Endodermal cell (in vitro differentiated cells): Measurements from ENCODE around the gene KDM4F. TPM values are rescaled to one million over a fixed set of nuclear protein-coding genes. Genes with fewer than 3 reads are reported as not detected.
A peak's percentile ranks its signal among the peaks of the same experiment; 100 is the strongest.

Experiments
- DNase-seq: peaks from one replicate; pipeline ENCODE4 v3.0.0-alpha.2; 2017
- H3K27ac ChIP-seq: 2 replicates; pipeline ENCODE4 v1.5.1; 2013; ENCODE audit warnings: mild to moderate bottlenecking, low read depth, low read length, moderate library complexity
- H3K27me3 ChIP-seq: 2 replicates; pipeline ENCODE4 v1.6.1; 2013; ENCODE audit warnings: mild to moderate bottlenecking, low read length, moderate library complexity; ENCODE audit not compliant: insufficient read depth, control insufficient read depth, poor library complexity, severe bottlenecking
- H3K36me3 ChIP-seq: 2 replicates; pipeline ENCODE4 v1.7.0; 2013; ENCODE audit warnings: mild to moderate bottlenecking, low read length, moderate library complexity; ENCODE audit not compliant: control insufficient read depth, insufficient read depth
- H3K4me1 ChIP-seq: one replicate; pipeline ENCODE4 v1.7.0; 2013; ENCODE audit warnings: low read length; ENCODE audit not compliant: control insufficient read depth, insufficient read depth
- H3K4me3 ChIP-seq: 2 replicates; pipeline ENCODE4 v1.5.1; 2013; ENCODE audit warnings: mild to moderate bottlenecking, low read length, moderate library complexity
- H3K9ac ChIP-seq: 2 replicates; pipeline ENCODE4 v1.6.1; 2013; ENCODE audit warnings: mild to moderate bottlenecking, low read length, moderate library complexity; ENCODE audit not compliant: poor library complexity, severe bottlenecking; ENCODE audit errors: extremely low read depth
- H3K9me3 ChIP-seq: 2 replicates; pipeline ENCODE4 v1.6.1; 2013; ENCODE audit warnings: mild to moderate bottlenecking, low read length, moderate library complexity; ENCODE audit not compliant: control insufficient read depth
- H3K27ac Mint-ChIP-seq: 2 replicates; pipeline ENCODE4 v1.8.0; 2020; ENCODE audit warnings: mixed read lengths
- H3K27me3 Mint-ChIP-seq: 2 replicates; pipeline ENCODE4 v1.8.0; 2021; ENCODE audit warnings: mild to moderate bottlenecking, mixed read lengths; ENCODE audit not compliant: insufficient read depth
- H3K36me3 Mint-ChIP-seq: 2 replicates; pipeline ENCODE4 v1.8.0; 2020; ENCODE audit warnings: low read depth, mixed read lengths
- H3K4me1 Mint-ChIP-seq: 2 replicates; pipeline ENCODE4 v1.8.0; 2020; ENCODE audit warnings: mixed read lengths
- H3K4me3 Mint-ChIP-seq: 2 replicates; pipeline ENCODE4 v1.8.0; 2020; ENCODE audit warnings: mild to moderate bottlenecking, moderate library complexity, mixed read lengths
- H3K9me3 Mint-ChIP-seq: 2 replicates; pipeline ENCODE4 v1.8.0; 2020; ENCODE audit warnings: mild to moderate bottlenecking, mixed read lengths
- WGBS, 2 experiments: methylation state at CpG; one replicate each; pipeline versions ENCODE4 v1.1.5 to v1.1.7; 2013; ENCODE audit warnings: missing lambda C conversion rate in 2 of 2, mixed read lengths in 1 of 2; ENCODE audit not compliant: insufficient coverage in 1 of 2, insufficient read length in 1 of 2; 5-methylcytosine and 5-hydroxymethylcytosine counted together
- total RNA-seq, 2 donors: library from RNA; stranded (reverse); fragmentation: NEBNext Ultra II Directional in 1 of 2; extraction: Animal tissue kit (Norgen Biotek cat#: 25700) in 1 of 2; gene quantifications; 2 replicates in 1 of 2; 3 replicates in 1 of 2; pipeline ENCODE4 v1.2.1, GENCODE V29; 2021
- TF ChIP-seq, protein P1 (sequence below): fragments of 200-600 bp; sonication (generic); conservative IDR thresholded peaks from 2 replicates; pipeline ENCODE4 v1.5.0; 2021; ENCODE audit warnings: antibody characterized with exemption, mild to moderate bottlenecking

KDM4F gene
- total RNA-seq, 2 donors from 2014 or later, result not detected

DNA sequence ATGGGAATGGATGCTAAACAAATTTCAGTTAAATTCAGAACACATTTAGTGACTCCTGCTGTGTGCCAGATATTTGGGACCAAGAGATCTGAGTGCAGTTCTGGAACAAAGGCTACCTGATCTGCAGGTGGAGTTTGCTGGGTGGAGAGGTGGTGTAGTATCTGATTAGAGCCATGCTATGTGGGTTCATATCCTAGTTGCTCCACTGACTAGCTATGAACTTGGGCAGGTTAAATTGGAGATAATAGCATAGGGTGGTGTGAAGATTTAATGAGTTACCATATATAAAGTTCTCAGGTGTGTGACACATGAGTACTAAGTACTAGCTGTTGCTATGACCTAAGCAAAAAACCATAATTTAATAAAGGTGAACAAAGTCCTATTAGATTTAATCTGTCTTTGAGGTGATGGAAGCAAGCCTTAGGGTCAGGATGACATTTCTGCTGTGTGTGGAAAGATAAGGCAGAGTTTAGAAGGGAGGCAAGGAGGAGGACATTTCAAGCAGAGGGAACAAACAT, 42.5 kb downstream of the KDM4F start:
- Histone ChIP-seq H3K9ac (no peak overlapping the region), H3K36me3 (no peaks in the 10 kb centered on the region), H3K4me1 (no peaks in the 10 kb centered on the region), H3K4me3 (no peak overlapping the region), H3K27ac (no peak overlapping the region), H3K27me3 (peaks cover 26% of the 10 kb centered on the region), H3K9me3 (no peaks in the 10 kb centered on the region)
- Mint-ChIP-seq H3K4me1 (peaks cover 22% of the 10 kb centered on the region), H3K9me3 (no peaks in the 10 kb centered on the region), H3K36me3 (no peaks in the 10 kb centered on the region), H3K27ac (no peak overlapping the region), H3K4me3 (no peak overlapping the region), H3K27me3 (peaks cover 64% of the 10 kb centered on the region)
- DNase-seq, result no peak
- TF ChIP-seq, protein P1, sequence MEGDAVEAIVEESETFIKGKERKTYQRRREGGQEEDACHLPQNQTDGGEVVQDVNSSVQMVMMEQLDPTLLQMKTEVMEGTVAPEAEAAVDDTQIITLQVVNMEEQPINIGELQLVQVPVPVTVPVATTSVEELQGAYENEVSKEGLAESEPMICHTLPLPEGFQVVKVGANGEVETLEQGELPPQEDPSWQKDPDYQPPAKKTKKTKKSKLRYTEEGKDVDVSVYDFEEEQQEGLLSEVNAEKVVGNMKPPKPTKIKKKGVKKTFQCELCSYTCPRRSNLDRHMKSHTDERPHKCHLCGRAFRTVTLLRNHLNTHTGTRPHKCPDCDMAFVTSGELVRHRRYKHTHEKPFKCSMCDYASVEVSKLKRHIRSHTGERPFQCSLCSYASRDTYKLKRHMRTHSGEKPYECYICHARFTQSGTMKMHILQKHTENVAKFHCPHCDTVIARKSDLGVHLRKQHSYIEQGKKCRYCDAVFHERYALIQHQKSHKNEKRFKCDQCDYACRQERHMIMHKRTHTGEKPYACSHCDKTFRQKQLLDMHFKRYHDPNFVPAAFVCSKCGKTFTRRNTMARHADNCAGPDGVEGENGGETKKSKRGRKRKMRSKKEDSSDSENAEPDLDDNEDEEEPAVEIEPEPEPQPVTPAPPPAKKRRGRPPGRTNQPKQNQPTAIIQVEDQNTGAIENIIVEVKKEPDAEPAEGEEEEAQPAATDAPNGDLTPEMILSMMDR, result no peak

DNA sequence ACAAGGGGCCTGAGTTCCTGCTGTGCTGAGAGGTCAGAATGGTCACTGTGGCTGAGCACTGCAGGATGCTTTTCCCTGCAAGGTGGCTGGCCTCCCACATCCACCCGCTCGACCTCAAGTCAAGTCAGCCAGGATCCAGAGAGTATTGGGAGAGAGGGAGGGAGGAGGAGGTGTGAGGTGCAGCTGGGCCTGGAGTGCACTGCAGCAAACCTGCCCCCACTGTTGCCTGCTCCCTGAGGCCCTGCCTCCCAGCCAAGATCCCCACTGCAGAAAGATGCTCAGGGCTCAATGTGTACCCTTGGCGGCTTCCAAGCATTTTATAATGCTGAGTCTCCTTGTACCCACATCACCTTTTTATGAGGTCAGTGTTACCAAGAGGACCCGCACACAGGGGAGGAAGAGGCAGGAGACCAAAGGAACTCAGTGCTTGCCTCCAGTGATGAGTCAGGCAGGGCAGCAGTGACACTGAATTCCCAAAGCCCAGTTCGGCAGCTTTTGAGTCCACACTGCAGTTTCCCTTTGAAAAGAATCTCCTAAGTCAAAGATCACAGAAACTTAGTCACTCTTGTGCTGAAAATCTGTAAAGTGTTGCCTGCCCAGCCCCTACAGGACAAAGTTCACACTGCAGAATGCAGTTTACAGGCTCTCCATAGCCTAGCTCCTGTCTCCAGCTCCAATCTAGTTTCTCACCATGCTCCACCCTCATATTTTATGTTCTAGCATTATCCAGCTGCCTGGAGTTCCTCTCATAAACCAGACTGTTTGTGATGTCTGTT, 43.5 kb downstream of the KDM4F start:
- Mint-ChIP-seq H3K27me3 (peaks cover 66% of the 10 kb centered on the region), H3K4me3 (no peak overlapping the region), H3K4me1 (peaks cover 22% of the 10 kb centered on the region), H3K27ac (no peak overlapping the region), H3K36me3 (no peaks in the 10 kb centered on the region), H3K9me3 (no peaks in the 10 kb centered on the region)
- H3K36me3 ChIP-seq, result no peaks in the 10 kb centered on the region
- no peaks in the 10 kb centered on the region for H3K4me1 ChIP-seq
- no peak overlapping the region for H3K9ac ChIP-seq
- 57 to 63% methylated on average over 3 to 5 of the region's 5 CpGs for WGBS, 2 experiments
- no peaks in the 10 kb centered on the region for H3K9me3 ChIP-seq
- TF ChIP-seq, protein P1, result peak; percentile 71
- peak; percentile 67 for DNase-seq
- H3K27ac ChIP-seq, result no peak overlapping the region
- no peak overlapping the region for H3K4me3 ChIP-seq
- H3K27me3 ChIP-seq, result peaks cover 36% of the 10 kb centered on the region

DNA sequence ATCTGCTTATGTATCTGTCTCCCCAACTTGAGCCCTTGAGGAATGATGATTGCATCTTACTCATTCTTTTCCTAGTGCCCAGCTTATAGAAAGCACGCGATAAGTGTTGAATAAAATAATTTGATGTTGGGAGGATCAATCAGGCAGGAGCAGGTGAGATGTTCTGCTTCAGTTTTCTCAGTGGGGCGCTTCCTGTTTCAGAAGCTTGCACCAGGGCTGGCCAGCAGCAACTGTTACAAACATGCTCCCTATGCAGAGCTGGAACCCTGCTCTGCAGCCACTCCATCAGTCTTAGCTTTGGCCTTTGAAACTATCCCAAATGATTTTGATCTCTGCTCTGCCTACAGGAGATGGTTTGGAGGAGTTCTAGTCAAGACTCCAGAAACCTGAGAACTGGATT, 44.3 kb downstream of the KDM4F start:
- no peak overlapping the region for H3K4me3 ChIP-seq
- no peaks in the 10 kb centered on the region for H3K9me3 ChIP-seq
- TF ChIP-seq, protein P1, result no peak
- no peaks in the 10 kb centered on the region for H3K36me3 ChIP-seq
- 90% methylated on average over 3 of the region's 3 CpGs for WGBS, 2 experiments
- no peak overlapping the region for H3K27ac ChIP-seq
- Mint-ChIP-seq H3K36me3 (no peaks in the 10 kb centered on the region), H3K27ac (no peak overlapping the region), H3K9me3 (no peaks in the 10 kb centered on the region), H3K27me3 (peaks cover 63% of the 10 kb centered on the region), H3K4me1 (peaks cover 22% of the 10 kb centered on the region), H3K4me3 (no peak overlapping the region)
- no peak overlapping the region for H3K9ac ChIP-seq
- DNase-seq, result no peak
- peaks cover 42% of the 10 kb centered on the region for H3K27me3 ChIP-seq
- no peaks in the 10 kb centered on the region for H3K4me1 ChIP-seq
